Lower lobe of right lung (tissue), 2 donors: Measurements from ENCODE around the gene NINJ2. TPM values are rescaled to one million over a fixed set of nuclear protein-coding genes. Genes with fewer than 3 reads are reported as not detected.
"Not testable (repeated sequence)": the region's sequence is repeated elsewhere in the genome, so short reads cannot be mapped to it uniquely, and the experiment has no call there.

Experiments
- ATAC-seq, 2 donors: fragments of 200-7000 bp; cut with Tn5 transposase; one replicate each; pipeline ENCODE4 v1.9.1; 2020 to 2022; ENCODE audit warnings: mild to moderate bottlenecking in 2 of 2, moderate library complexity in 2 of 2
- DNase-seq: peaks from one replicate; pipeline ENCODE4 v3.0.0-alpha.2; 2020
- H3K27ac ChIP-seq: fragments of 200-600 bp; one replicate; pipeline ENCODE4 v1.8.0; 2022
- H3K27me3 ChIP-seq: fragments of 200-600 bp; one replicate; pipeline ENCODE4 v1.8.0; 2022; ENCODE audit warnings: low read depth
- H3K36me3 ChIP-seq: fragments of 200-600 bp; one replicate; pipeline ENCODE4 v1.8.0; 2022; ENCODE audit warnings: mild to moderate bottlenecking
- H3K4me1 ChIP-seq: fragments of 200-600 bp; one replicate; pipeline ENCODE4 v1.8.0; 2022
- H3K4me3 ChIP-seq: fragments of 200-600 bp; one replicate; pipeline ENCODE4 v1.8.0; 2022; ENCODE audit warnings: mild to moderate bottlenecking
- H3K9me3 ChIP-seq: fragments of 200-600 bp; one replicate; pipeline ENCODE4 v1.8.0; 2022
- CTCF ChIP-seq: fragments of 200-600 bp; IDR thresholded peaks from one replicate; pipeline ENCODE4 v1.8.0; 2022; ENCODE audit warnings: antibody characterized with exemption, mild to moderate bottlenecking
- intact Hi-C: fragments of 100-400 bp; cut with DNase I; formaldehyde crosslinking; loops from one replicate; pipeline ENCODE4 v1.11.0; 2022
- total RNA-seq: library from RNA; stranded (reverse); fragmentation: NEBNext Ultra II Directional; extraction: Animal tissue kit (Norgen Biotek cat#: 25700); gene quantifications from one replicate; pipeline ENCODE4 v1.2.1, GENCODE V29; 2021
- donor health status: DM: no; HTN: yes; CAD: no; lungs with severe emphysema.

NINJ2 gene
- total RNA-seq, 1 donor from 2014 or later, result 18.1 TPM

- ATAC-seq (peak in 1 of 2 donors; percentile 9), DNase-seq (peak; percentile 64)
- no peaks in the 10 kb centered on the region for H3K36me3 ChIP-seq
- intact Hi-C loops, result loop anchor here (10.0 kb wide), 1 partner anchor 101 kb away; no protein-coding TSS in a partner anchor
- peak overlapping the region; percentile 69 for H3K4me3 ChIP-seq
- TF ChIP-seq CTCF, result no peak
- no peaks in the 10 kb centered on the region for H3K27me3 ChIP-seq
- H3K9me3 ChIP-seq, result no peaks in the 10 kb centered on the region
- H3K4me1 ChIP-seq, result peaks cover 71% of the 10 kb centered on the region
- peak overlapping the region; percentile 99 for H3K27ac ChIP-seq
These were observed 19.6 kb downstream of the NINJ2 start for GRCh38 chr12:643475-644302.

DNA sequence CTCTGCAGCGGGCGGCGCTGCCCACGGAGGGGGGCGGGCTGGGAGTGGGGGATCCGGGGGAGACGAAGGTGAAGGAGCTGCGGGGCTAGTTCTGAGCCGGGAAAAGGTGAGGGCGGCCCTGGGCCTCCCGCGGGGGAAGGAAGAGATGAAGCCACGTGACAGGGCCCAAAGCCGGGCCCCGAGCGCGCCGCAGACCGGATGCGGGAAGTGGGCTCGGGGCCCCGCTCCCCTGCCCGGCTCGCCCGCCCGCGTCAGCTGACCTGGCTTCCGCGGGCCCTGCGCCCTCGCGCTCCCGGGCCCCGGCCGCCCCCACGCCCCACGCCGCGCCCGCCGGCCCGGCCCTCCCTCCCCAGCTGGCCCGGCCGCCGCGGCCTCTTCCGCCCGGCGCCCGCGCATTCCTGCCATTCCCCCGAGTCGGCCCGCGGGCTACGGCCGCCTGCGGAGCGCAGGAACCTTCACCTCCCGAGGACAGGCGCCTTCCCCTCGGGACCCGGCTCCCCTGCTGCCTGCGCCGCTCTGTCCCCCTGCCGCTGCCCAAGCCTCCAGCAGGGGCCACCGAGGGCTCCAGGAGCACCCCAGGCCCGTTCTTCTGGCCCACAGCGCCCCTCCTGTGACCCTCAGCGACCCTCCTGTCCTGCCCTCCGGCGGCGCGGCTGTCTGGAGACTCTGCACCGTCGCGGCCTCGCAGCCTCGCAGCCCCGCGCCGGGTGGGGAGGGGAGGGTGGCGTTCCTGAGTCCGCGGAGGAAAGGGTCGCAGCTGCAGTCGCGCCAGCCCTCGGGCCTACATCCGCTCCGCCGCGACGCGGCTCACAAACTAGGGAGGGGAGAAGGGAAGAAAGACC, 20.4 kb downstream of the NINJ2 start:
- Histone ChIP-seq H3K27me3 (no peaks in the 10 kb centered on the region), H3K36me3 (no peaks in the 10 kb centered on the region), H3K4me3 (peak overlapping the region; percentile 69), H3K27ac (peak overlapping the region; percentile 99), H3K9me3 (no peaks in the 10 kb centered on the region), H3K4me1 (peaks cover 79% of the 10 kb centered on the region)
- ATAC-seq, result peak; percentile 74 to 91
- peak; percentile 40 for TF ChIP-seq CTCF
- DNase-seq, result peak; percentile 90
- intact Hi-C loops, result loop anchor here (10.0 kb wide), 1 partner anchor 102 kb away; no protein-coding TSS in a partner anchor

DNA sequence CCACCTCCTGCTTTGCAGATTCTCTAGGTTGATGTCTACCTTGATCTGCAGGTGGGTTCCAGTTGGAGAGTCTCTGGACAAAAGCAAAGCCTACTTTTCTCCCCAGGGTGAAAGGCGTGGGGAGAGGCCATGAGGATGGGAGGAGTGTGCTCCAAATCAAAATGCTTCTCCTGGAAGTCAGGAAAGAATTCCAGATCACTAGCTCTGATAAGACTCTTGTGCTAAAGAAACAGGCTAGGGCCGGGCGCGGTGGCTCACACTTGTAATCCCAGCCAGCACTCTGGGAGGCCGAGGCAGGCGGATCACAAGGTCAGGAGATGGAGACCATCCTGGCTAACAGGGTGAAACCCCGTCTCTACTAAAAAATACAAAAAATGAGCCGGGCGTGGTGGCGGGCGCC, 21.9 kb downstream of the NINJ2 start:
- not testable (repeated sequence) for H3K9me3 ChIP-seq, H3K4me3 ChIP-seq, ATAC-seq, H3K27me3 ChIP-seq, H3K36me3 ChIP-seq, DNase-seq
- Histone ChIP-seq H3K27ac (peak overlapping the region; percentile 99), H3K4me1 (peaks cover 78% of the 10 kb centered on the region)
- intact Hi-C loops, result loop anchor here (10.0 kb wide), 1 partner anchor 103 kb away; no protein-coding TSS in a partner anchor

- Histone ChIP-seq H3K4me3 (no peak overlapping the region), H3K27me3 (no peaks in the 10 kb centered on the region), H3K4me1 (peaks cover 72% of the 10 kb centered on the region), H3K9me3 (no peaks in the 10 kb centered on the region), H3K27ac (peak overlapping the region; percentile 99), H3K36me3 (no peaks in the 10 kb centered on the region)
- no peak for TF ChIP-seq CTCF
- intact Hi-C loops, result loop anchor here (10.0 kb wide), 1 partner anchor 104 kb away; no protein-coding TSS in a partner anchor
- DNase-seq, result no peak
- ATAC-seq, result peak; percentile 31 to 71
These were observed 22.5 kb downstream of the NINJ2 start for GRCh38 chr12:640773-641172.

DNA sequence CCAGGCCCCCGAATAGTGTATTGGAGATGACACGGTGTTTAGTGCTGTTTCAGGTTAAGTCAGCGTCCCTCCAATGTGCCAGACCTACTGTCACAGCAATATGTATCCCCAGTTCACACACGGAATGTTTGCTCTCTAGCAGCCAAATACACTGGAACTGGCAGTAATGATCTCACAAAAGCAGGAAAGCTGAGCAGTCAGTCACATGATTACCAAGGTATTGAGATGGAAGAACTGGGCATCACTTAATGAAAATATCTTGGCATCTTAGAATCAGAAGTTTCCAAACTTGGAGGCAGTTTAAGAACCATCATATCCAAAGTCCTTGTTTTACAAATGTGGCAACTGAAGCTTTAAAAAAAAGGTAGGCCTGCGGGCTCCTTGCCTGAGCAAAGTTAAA, 23.3 kb downstream of the NINJ2 start:
- Histone ChIP-seq H3K4me3 (no peak overlapping the region), H3K9me3 (no peaks in the 10 kb centered on the region), H3K27ac (peak overlapping the region; percentile 99), H3K4me1 (peaks cover 64% of the 10 kb centered on the region), H3K36me3 (no peaks in the 10 kb centered on the region), H3K27me3 (no peaks in the 10 kb centered on the region)
- no peak for ATAC-seq
- DNase-seq, result no peak
- TF ChIP-seq CTCF, result no peak
- intact Hi-C loops, result loop anchor here (10.0 kb wide), 1 partner anchor 105 kb away; no protein-coding TSS in a partner anchor
